Effector CD8-positive, alpha-beta T cell (primary cell): Measurements from ENCODE around the gene PTPN23.
"Not testable (repeated sequence)": the region's sequence is repeated elsewhere in the genome, so short reads cannot be mapped to it uniquely, and the experiment has no call there.

ENCODE experiments used
- DNase-seq: peaks from one replicate; lab custom pipeline; 2025; lab: John Stamatoyannopoulos, UW
- total RNA-seq, 4 experiments: gene quantifications; one replicate each; lab custom pipeline; 2026; lab: John Stamatoyannopoulos, UW

The PTPN23 gene, protein sequence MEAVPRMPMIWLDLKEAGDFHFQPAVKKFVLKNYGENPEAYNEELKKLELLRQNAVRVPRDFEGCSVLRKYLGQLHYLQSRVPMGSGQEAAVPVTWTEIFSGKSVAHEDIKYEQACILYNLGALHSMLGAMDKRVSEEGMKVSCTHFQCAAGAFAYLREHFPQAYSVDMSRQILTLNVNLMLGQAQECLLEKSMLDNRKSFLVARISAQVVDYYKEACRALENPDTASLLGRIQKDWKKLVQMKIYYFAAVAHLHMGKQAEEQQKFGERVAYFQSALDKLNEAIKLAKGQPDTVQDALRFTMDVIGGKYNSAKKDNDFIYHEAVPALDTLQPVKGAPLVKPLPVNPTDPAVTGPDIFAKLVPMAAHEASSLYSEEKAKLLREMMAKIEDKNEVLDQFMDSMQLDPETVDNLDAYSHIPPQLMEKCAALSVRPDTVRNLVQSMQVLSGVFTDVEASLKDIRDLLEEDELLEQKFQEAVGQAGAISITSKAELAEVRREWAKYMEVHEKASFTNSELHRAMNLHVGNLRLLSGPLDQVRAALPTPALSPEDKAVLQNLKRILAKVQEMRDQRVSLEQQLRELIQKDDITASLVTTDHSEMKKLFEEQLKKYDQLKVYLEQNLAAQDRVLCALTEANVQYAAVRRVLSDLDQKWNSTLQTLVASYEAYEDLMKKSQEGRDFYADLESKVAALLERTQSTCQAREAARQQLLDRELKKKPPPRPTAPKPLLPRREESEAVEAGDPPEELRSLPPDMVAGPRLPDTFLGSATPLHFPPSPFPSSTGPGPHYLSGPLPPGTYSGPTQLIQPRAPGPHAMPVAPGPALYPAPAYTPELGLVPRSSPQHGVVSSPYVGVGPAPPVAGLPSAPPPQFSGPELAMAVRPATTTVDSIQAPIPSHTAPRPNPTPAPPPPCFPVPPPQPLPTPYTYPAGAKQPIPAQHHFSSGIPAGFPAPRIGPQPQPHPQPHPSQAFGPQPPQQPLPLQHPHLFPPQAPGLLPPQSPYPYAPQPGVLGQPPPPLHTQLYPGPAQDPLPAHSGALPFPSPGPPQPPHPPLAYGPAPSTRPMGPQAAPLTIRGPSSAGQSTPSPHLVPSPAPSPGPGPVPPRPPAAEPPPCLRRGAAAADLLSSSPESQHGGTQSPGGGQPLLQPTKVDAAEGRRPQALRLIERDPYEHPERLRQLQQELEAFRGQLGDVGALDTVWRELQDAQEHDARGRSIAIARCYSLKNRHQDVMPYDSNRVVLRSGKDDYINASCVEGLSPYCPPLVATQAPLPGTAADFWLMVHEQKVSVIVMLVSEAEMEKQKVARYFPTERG (N-terminal part only)
- total RNA-seq: 34.0 to 43.8 (median 39.6) reads per million in 4 experiments

DNA sequence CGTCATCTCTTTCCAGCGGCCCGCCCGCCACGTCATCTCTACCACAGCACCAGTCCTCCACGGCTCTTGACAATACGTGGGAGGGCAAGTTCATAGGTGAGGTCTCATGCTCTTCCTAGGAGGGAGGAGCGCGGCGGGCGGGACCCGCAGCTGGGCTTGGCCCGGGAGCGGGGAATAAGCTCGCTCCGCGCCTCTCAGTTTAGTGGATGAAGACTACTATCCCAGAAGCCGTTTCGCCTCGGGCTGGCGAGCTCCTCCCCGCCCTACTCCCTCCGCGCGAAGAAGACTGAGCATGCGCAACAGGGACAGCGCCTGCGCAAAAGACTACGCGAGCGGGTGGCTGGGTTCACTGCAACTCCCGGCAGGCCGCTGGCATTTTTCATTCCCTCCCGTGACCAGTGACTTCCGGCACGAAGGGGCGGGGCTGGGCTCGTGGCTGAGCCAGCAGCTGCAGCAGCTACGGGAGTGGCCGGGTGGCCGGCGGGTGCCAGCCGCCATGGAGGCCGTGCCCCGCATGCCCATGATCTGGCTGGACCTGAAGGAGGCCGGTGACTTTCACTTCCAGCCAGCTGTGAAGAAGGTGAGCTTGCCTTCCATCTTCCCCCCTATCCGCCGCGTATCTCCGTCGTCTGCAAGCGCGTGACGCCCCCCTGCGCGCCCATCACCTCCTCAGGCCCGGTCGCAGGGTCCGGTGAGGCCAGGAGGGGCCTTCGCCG is at the start of gene PTPN23:
PTPN23 (plus strand) TSS at position 421 of the 716 bp plus-strand sequence; CDS start at position 497, 76 bp downstream.
- DNase-seq: peak; percentile 98

DNA sequence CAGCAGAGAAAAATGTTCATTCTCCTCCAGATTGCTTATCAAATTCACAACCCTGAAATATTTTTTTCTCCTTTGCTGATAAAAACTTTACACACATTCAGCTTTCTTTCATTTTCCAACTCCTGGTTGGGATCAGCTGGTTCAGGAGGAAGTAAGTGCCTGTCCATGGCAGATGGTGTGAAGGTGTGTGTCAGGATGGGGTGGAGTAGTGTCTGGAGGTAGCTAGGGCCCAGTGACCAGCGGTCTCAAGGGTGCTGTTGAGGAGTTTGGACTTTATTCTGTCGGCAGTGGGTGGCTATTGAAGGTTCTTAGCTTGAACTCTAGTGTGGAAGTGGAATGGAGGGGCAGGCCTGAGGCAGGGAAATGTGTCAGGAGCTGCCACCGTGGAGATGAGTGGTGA is 46.9 kb upstream of the PTPN23 start:
- no peak for DNase-seq

DNA sequence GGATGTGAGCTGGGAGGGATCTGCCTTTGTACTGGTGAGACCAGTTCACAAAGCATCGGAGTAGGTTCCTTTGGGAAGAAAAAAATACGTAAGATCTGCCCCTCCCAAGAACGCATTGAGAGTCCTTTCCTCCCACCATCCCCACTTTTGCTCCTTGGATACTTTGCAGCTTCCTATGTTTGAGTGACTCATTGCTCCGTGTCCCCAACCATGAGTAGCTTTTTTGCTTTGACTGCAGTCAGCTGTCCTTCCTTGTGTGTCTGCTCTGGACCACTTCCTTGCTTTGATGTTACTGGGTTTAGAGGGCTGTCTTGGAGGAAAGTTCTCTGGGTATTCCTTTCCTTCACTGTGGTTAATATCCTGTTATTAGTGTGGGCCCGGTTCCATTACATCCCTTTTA is 43.2 kb upstream of the PTPN23 start:
- no peak for DNase-seq

DNA sequence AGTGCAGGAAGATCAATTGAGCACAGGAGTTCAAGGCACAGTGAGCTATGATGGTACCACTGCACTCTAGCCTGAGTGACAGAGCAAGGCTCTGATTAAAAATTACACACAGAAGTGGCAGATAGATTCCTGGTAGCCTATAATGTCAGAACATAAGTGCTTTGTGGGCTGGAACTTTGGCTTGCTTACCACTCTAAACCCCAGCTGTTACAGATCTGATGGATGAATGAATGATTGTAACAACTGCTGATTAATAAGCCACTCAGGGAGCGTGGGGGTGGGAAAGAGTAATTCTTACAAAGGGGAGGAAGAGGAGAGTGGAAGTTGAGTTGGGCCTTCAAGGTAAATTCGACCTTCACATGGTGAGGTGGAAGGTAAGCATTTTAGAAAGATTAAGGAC is 40.9 kb upstream of the PTPN23 start:
- DNase-seq: no peak

DNA sequence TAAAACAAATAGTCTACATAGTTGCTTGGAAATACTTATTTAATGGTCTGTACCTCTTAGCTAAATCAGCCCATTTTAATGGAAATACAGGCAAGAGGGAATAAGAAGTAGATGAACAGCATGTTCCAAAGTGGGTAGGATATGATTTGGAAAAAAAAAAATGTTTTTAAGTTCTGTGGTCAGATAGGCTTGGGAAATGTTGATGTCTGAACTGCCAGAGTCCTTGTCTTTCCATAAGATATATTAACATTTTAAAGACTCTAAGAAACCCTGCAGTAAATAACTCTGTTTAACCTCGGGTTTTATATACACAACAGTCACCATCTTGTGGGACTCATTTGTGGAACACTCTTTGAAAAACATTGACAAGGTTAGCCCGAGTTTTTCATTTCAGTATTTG is 40.0 kb upstream of the PTPN23 start:
- no peak for DNase-seq

DNA sequence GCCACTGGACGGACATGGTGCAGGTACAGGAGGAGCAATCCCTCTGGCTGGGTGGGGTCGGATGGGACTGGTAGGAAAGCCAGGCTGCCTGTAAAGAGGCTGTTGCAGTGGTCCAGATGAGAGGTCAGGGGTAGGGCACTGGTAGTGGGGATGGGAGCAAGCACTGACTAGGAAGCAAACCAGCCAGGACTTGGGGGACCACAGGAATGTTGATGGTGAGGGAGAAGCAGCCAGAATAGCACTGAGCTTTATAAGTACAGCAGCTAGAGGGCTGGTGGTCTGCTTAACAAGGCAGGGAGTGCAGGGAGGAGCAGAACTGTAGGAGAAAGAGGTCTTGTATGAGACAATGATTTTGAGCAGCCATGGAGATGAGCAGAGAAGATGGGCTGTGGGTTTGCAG is 38.7 kb upstream of the PTPN23 start:
- no peak for DNase-seq

DNA sequence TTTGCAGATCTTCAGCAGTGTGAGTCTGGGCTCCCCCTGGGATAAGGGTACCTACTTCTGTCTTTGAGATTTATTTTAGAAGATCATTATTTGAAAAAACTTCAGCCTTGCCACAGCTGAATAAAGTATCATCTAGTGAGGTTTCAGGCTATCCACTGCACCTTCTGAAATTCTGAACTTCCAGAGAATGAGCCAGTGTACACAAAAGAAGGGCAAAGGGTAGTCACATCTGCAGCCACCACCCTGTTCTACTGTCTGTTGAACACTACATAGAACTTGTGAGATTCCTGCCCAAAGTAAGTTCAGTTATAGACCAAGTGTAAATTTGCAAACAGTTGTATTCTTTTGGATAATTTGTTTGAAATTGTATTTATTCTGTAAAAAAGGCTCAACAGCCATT is 38.0 kb upstream of the PTPN23 start:
- no peak for DNase-seq

DNA sequence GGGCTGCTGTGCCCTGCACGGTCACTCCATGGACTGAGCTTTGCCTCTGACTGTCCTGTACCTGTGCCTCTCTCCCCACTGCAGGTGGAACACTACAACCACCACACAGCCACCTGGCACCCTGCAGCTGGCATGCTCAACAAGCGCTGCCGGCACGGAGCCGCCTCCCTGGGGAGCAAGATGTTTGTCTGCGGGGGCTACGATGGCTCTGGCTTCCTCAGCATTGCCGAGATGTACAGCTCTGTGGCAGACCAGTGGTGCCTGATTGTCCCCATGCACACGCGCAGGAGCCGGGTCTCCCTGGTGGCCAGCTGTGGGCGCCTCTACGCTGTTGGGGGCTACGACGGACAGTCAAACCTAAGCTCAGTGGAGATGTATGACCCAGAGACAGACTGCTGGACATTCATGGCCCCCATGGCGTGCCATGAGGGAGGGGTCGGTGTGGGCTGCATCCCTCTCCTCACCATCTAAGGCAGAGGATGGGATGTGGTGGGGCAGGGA is 37.3 kb upstream of the PTPN23 start:
- DNase-seq: no peak

DNA sequence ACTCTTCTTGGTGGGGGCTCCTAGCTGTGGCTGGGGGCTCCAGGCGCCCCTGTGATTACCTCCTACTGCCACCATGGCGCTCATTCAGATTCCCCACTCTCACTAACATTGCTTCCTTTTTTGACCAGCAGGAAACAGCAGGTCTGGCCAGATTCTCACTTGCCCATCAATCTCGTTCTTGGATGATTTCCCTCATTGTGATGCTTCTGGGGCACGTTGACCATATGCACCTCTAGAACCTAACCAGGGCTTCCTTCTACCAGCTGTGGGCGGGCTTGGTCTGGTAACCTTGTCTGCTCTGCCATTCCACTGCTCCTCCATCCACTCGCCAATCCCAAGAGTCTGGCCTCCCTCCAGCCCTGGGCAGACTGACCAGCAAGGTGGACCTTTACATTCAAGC is 35.9 kb upstream of the PTPN23 start:
- no peak for DNase-seq

DNA sequence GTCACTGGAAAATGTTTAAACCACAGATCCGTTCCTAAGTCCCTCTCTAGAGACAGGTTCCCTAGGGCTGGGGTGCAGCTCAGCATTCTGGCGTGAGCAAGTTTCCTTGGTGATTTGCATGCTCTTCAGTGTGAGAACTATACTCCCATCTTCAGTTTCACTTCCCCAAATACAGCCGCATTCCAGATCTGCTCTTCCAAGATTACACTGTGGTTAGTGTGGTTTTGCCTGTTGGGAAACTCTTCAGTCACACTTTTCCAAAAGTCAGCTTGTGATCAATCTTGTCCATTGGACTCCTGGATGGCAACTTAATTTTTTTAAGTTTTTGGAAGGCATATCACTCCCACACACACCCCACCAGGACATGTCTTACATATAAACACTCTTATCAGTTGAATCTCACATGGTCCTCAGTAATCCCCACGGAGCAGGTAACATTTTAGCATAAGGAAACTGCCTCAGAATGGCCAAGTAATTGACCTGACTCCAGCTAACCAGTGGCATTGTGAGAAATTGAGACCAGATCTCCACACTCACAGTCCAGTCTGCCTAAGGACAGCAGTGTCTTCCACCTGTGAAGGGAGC is 33.5 kb upstream of the PTPN23 start:
- no peak for DNase-seq

DNA sequence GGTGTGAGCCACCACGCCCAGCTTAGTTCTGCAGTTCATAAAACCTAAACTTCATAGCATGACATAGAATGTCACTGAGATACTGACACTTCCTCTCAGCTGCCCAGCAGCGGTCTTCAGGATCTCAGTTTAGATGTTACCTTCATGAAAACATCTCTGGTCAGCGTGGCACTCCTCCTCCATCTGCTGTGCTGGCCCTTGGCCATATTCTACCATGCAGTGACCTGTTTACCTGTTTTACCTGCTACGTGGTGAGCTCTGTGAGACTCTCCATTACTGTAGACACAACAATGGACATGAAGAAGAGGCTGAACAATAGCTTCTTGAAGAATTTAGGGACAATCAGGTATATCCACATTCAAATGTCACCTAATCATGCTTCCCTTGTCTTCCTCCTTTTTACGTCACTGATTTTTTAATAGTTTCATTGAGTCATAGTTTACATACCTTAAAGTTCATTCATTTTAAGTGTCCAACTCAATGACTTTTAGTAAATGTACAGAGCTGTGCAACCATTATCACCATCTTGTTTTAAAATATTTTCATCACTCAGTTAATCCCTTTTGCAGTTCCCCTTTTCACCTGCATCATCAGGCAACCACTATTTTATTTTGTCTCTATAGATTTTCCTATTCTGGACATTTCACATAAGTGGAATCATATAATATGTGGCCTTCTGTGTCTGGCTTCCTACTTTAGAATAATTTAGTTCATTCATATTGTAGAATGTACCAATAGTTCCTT is 32.2 kb upstream of the PTPN23 start:
- DNase-seq: no peak

DNA sequence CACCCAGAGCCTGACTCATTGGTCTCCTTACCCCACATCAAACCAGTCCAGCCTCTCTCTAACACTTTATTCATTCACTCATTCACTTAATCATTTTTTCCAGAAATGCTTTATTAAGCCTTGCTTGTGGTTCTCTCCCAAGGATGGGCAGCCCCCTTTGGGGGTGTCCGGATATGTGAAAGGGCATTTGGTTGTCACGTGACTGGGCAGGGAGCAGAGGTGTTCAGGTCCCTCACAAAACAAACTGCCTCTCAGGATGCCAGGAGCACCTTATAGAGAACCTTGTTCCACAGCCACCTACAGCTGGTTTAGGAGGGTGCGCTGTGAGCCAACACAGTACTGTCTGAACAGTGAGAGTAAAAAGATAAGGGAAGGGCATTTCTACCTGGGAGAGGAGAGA is 25.8 kb upstream of the PTPN23 start:
- DNase-seq: no peak

DNA sequence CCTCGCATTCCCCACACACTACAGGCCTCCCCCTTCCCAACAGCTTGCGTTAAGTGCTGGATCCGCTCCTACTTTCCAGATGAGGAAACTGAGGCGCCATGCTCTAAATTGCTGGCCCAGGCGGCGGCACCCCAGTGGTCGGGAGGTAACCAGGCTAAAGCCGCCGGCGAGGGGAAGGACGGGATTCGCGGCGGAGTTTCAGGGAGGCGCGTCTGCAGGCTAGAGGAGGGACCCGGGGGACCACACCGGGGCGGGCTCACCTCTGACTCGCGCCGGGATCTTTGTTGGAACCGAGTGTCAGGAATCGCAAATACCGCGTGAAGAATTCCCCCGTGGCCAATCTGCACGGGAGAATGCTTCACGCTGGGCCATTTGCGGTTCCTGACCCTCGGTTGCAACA is 24.6 kb upstream of the PTPN23 start:
- DNase-seq: no peak

DNA sequence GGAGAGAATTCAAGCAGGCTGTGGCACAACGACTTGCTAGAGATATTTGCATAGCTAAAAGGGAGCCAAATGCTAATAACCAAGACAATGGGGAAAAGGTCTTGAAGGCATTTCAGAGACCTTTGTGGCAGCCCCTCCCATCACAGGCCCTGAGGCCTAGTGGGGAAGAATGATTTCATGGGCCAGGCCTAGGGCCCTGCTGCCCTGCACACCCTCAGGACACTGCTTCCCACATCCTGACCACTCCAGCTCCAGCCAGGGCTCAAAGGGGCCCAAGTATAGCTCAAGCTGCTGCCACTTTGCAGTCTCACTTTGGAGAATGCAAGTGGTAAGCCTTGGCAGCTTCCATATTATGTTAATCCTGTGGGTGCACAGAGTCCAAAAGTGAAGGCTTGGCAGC is 21.5 kb upstream of the PTPN23 start:
- no peak for DNase-seq

DNA sequence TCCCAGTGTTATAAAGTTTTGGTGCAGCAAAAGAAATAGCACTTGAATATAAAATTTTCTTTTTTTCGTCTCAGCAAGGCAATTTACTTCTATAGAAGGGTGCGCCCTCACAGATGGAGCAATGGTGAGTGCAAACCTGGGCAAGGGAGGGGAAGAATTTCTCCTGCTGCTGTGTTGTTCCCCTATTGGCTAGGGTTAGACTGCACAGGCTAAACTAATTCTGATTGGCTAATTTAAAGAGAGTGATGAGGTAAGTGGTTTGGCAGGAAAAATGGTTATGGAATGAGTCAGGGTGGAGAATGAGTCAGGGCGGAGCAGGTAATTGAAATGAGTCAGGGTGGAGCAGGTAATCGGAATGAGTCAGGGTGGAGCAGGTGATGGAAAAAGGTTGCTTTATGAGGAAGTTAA is 20.7 kb upstream of the PTPN23 start:
- not testable (repeated sequence) for DNase-seq

DNA sequence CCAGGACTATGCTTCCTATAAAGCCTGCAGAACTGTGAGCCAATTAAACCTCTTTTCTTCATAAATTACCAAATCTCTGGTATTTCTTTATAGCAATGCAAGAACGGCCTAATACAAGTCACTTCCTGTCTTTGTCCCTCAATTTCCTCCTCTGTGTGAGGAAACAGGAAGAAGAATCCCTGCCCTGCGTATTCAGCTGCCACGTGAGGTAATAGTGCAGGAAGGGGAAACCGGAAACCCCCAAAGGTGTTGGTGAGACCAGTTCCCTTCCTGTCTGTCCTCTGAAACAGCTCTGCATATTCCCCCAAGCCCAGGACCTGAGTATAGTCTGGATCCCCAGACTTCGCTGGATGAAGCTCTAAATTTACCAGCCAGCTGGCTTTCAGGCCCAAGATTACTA is 18.1 kb upstream of the PTPN23 start:
- no peak for DNase-seq

DNA sequence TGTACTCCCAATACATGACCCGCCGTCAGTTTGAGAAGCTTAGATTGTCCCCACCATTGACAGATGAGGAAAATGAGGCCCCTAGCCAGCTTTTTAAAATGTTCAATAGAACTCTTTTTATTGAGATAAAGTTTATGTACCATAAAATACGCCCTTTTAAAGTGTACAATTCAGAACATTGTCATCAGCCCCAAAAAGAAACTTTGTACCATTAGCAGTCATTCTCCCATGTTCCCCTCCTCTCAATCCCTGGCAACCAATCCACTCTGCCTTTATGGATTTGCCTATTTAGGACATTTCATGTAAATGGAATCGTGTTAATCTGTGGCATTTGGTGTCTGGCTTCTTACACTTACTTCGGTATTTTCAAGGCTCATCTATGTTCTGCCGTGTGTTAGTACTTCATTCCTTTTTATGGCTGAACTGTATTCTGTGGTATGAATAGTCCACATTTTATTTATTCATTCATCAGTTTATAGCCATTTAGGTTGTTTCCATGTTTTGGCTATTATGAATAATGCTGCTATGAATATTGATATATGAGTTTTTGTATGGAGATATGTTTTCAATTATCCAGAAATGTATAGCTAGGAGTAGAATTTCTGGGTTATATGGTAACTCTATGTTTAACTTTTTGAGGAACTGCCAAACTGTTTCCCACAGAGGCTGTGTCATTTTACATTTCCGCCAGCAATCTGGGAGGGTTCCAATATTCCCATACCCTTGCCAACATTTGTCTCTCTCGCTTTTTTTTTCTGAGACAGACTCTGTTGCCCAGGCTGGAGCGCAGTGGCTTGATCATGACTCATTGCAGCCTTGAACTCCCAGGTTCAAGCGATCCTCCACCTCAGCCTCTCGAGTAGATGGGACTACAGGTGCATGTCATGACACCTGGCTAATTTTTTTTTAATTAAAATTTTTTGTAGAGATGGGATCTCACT is 15.3 kb upstream of the PTPN23 start:
- no peak for DNase-seq

DNA sequence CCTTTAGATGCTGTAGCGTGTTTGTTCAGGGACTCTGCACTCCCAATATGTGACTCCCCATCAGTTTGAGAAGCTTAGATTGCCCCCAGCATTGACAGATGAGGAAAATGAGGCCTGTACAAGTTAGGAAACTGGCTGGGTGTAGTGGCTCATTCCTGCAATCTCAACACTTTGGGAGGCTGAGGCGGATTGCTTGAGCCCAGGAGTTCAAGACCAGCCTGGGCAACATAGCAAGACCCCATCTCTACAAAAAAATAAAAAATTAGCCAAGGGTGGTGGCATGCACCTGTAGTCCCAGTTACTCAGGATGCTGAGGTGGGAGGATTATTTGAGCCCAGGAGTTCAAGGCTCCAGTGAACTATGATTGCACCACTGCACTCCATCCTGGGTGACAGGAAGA is 14.0 kb upstream of the PTPN23 start:
- no peak for DNase-seq

DNA sequence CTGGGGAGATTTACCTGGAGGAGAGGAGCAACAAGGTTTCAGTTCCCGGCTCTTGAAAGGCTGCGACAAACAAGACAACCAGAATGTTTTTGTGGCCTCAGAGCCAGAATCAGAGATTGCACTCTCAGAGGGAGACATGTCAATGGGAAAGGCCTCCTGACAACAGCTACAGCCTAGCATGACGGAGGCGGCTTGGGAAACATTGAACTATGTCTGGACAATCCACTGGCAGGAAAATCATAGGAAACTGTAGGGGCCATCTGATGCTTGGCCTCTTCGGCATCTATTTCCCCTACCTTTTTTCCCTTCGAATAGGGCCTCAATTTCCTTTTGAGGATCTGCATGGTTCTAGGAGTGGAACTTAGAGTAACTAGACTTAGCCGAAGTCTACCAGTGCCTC is 13.2 kb upstream of the PTPN23 start:
- DNase-seq: no peak
